Measurements from ENCODE around the gene TRMT5. TPM values are rescaled to one million over a fixed set of nuclear protein-coding genes. Genes with fewer than 3 reads are reported as not detected.

Gene TRMT5
- total and polyA plus RNA-seq, 12 donors = 3.8 to 16.8 (median 11.5) TPM

- TF ChIP-seq CTCF (IDR thresholded peaks at IDR 0.05) (no peak), POLR2A (IDR thresholded peaks at IDR 0.05) (no peak)
- DNase-seq = no peak
- H3K4me1 ChIP-seq (replicated peaks in 1 of 2) = peaks cover 0 to 4% of the 10 kb centered on the region in 2 donors
- WGBS, 4 donors = 98 to 100% (median 99%) methylated on average over 3 of the region's 3 CpGs
- no peaks in the 10 kb centered on the region for H3K27me3 ChIP-seq
- intact Hi-C loops (cut with DNase I) = no loop called here
- no peak overlapping the region for H3K4me3 ChIP-seq
- peaks cover 0 to under 1% (median 0%) of the 10 kb centered on the region in 3 donors for H3K9me3 ChIP-seq (replicated peaks in 1 of 3)
- peaks cover 0 to 18% of the 10 kb centered on the region in 2 donors for H3K36me3 ChIP-seq (replicated peaks in 1 of 2)
- H3K27ac ChIP-seq = no peak overlapping the region
Measured at GRCh38 chr14:60973070-60973469, 7.8 kb downstream of the TRMT5 start.

- peaks cover 0 to 18% of the 10 kb centered on the region in 2 donors for H3K36me3 ChIP-seq (replicated peaks in 1 of 2)
- WGBS, 4 donors = 94 to 96% (median 95%) methylated on average over 15 of the region's 15 CpGs
- H3K4me1 ChIP-seq (replicated peaks in 1 of 2) = no peaks in the 10 kb centered on the region
- no peak for DNase-seq
- TF ChIP-seq CTCF (IDR thresholded peaks at IDR 0.05) = no peak
- TF ChIP-seq POLR2A (IDR thresholded peaks at IDR 0.05) = no peak
- intact Hi-C loops (cut with DNase I) = no loop called here
- H3K27me3 ChIP-seq = no peaks in the 10 kb centered on the region
- H3K27ac ChIP-seq = no peak overlapping the region
- H3K4me3 ChIP-seq = no peak overlapping the region
- H3K9me3 ChIP-seq (replicated peaks in 1 of 3) = peaks cover 0 to 4% (median 0%) of the 10 kb centered on the region in 3 donors
Measured at GRCh38 chr14:60972295-60972694, 8.6 kb downstream of the TRMT5 start.

- no peak for TF ChIP-seq CTCF (IDR thresholded peaks at IDR 0.05)
- TF ChIP-seq POLR2A (IDR thresholded peaks at IDR 0.05) = no peak
- intact Hi-C loops (cut with DNase I) = no loop called here
- no peak for DNase-seq
- H3K4me1 ChIP-seq (replicated peaks in 1 of 2) = peaks cover 0 to 6% of the 10 kb centered on the region in 2 donors
- peaks cover 0 to 4% (median 0%) of the 10 kb centered on the region in 3 donors for H3K9me3 ChIP-seq (replicated peaks in 1 of 3)
- no peak overlapping the region for H3K27ac ChIP-seq
- WGBS, 4 donors = 40 to 43% (median 40%) methylated on average over 2 of the region's 2 CpGs
- H3K4me3 ChIP-seq = no peak overlapping the region
- H3K36me3 ChIP-seq (replicated peaks in 1 of 2) = peaks cover 0 to 17% of the 10 kb centered on the region in 2 donors
- no peaks in the 10 kb centered on the region for H3K27me3 ChIP-seq
Measured at GRCh38 chr14:60971271-60971670, 9.6 kb downstream of the TRMT5 start.

- H3K9me3 ChIP-seq (replicated peaks in 1 of 3) = peaks cover 0 to 4% (median 0%) of the 10 kb centered on the region in 3 donors
- no peak overlapping the region for H3K4me3 ChIP-seq
- peaks cover 0 to 13% of the 10 kb centered on the region in 2 donors for H3K4me1 ChIP-seq (replicated peaks in 1 of 2)
- DNase-seq = no peak
- H3K36me3 ChIP-seq (replicated peaks in 1 of 2) = peaks cover 0 to 9% of the 10 kb centered on the region in 2 donors
- no peak overlapping the region for H3K27ac ChIP-seq
- intact Hi-C loops (cut with DNase I) = no loop called here
- TF ChIP-seq POLR2A (IDR thresholded peaks at IDR 0.05) = no peak
- TF ChIP-seq CTCF (IDR thresholded peaks at IDR 0.05) = no peak
- H3K27me3 ChIP-seq = no peaks in the 10 kb centered on the region
- WGBS, 4 donors = 90 to 100% (median 94%) methylated on average over 2 of the region's 2 CpGs
Measured at GRCh38 chr14:60970146-60970545, 10.7 kb downstream of the TRMT5 start.

Data from adrenal gland (tissue), 12 donors.